ENCODE results near the gene OXSR1. TPM values are rescaled to one million over a fixed set of nuclear protein-coding genes. Genes with fewer than 3 reads are reported as not detected.
A peak's percentile ranks its signal among the peaks of the same experiment; 100 is the strongest.

Gene OXSR1
- total and polyA plus RNA-seq, 2 of the 13 experiments (the other 11 are each of a cell fraction or from before 2014, with no cell fraction given) = 27.4 to 32.6 TPM

- no peak for TF ChIP-seq GMEB2 (CRISPR knock-in tag; IDR thresholded peaks at IDR 0.05; ENCODE audit: low read depth)
- TF ChIP-seq ZNF747 (CRISPR knock-in tag; IDR thresholded peaks at IDR 0.05; ENCODE audit: borderline replicate concordance) = 0 out of 2 replicates have a peak, but pooled peaks have one; percentile 63
- TF ChIP-seq ZNF18 (CRISPR knock-in tag; IDR thresholded peaks at IDR 0.05; ENCODE audit: insufficient replicate concordance) = peak; percentile 67
- no peak for TF ChIP-seq ZNF597 (CRISPR knock-in tag; IDR thresholded peaks at IDR 0.05)
- TF ChIP-seq MXI1 (IDR thresholded peaks at IDR 0.05; ENCODE audit: borderline replicate concordance, low read depth, low read length) = peak; percentile 62; the same call in 1 of the 3 replicates
- peak; percentile 52; the same call in 1 of the 2 replicates for TF ChIP-seq KDM2A (CRISPR knock-in tag; IDR thresholded peaks at IDR 0.05; ENCODE audit: borderline replicate concordance, low read depth)
- TF ChIP-seq ZBTB43 (CRISPR knock-in tag; conservative IDR thresholded peaks at IDR 0.05) = 0 out of 2 replicates have a peak, but pooled peaks have one; percentile 19
- TF ChIP-seq E2F5 (CRISPR knock-in tag; conservative IDR thresholded peaks at IDR 0.05) = no peak
- TF ChIP-seq PAWR (CRISPR knock-in tag; IDR thresholded peaks at IDR 0.05; ENCODE audit: borderline replicate concordance) = no peak
- peak; percentile 57; the same call in 1 of the 2 replicates for TF ChIP-seq HDAC1 (CRISPR knock-in tag; IDR thresholded peaks at IDR 0.05)
- TF ChIP-seq SNRNP70 (IDR thresholded peaks at IDR 0.05; ENCODE audit: low read depth, low read length) = no peak
- TF ChIP-seq ATF5 (CRISPR knock-in tag; IDR thresholded peaks at IDR 0.05; ENCODE audit: low read depth) = no peak
- no peak; the same call in 1 of the 2 replicates for TF ChIP-seq ZNF343 (CRISPR knock-in tag; IDR thresholded peaks at IDR 0.05)
- TF ChIP-seq ZNF510 (CRISPR knock-in tag; IDR thresholded peaks at IDR 0.05; ENCODE audit: low read depth) = no peak
- no peak for TF ChIP-seq FIP1L1 (IDR thresholded peaks at IDR 0.05; ENCODE audit: borderline replicate concordance, insufficient read depth, low read depth, low read length)
- TF ChIP-seq HOXA7 (CRISPR knock-in tag; IDR thresholded peaks at IDR 0.05) = no peak
- no peak for TF ChIP-seq KLF11 (CRISPR knock-in tag; IDR thresholded peaks at IDR 0.05)
- no peak for TF ChIP-seq ZNF670 (CRISPR knock-in tag; IDR thresholded peaks at IDR 0.05; ENCODE audit: borderline replicate concordance)
- peak; percentile 39 for TF ChIP-seq XRCC5 (optimal IDR thresholded peaks at IDR 0.05; ENCODE audit: low read length)
- TF ChIP-seq JUND (CRISPR knock-in tag; IDR thresholded peaks at IDR 0.05) = 0 out of 2 replicates have a peak, but pooled peaks have one; percentile 28
- TF ChIP-seq ZNF644 (CRISPR knock-in tag; IDR thresholded peaks at IDR 0.05; ENCODE audit: low read depth) = no peak
Measured at GRCh38 chr3:38138349-38139190, 26.8 kb upstream of the OXSR1 start, which contains the start of gene MYD88 (continued).
